GM13977 (cell line): Measurements from ENCODE around the gene B3GLCT.

Experiments used
- DNase-seq: peaks from one replicate; pipeline ENCODE4 v3.0.0; 2012; ENCODE audit warnings: low spot score
- in situ Hi-C: fragments of 300-500 bp; cut with MboI; formaldehyde crosslinking; loops from one replicate; pipeline ENCODE4 v1.12.0; 2022; ENCODE audit warnings: low sequenced_read_pairs, low pct_unique_long_range_greater_than_20kb, mixed read lengths, inconsistent platforms; ENCODE audit not compliant: unreplicated experiment
- TF ChIP-seq, protein P1 (sequence below): IDR thresholded peaks from 2 replicates; pipeline ENCODE4 v1.5.1; 2012; ENCODE audit warnings: mild to moderate bottlenecking, control low read depth; ENCODE audit not compliant: insufficient read depth; ENCODE audit errors: extremely low read depth, missing control alignments

The B3GLCT gene

DNA sequence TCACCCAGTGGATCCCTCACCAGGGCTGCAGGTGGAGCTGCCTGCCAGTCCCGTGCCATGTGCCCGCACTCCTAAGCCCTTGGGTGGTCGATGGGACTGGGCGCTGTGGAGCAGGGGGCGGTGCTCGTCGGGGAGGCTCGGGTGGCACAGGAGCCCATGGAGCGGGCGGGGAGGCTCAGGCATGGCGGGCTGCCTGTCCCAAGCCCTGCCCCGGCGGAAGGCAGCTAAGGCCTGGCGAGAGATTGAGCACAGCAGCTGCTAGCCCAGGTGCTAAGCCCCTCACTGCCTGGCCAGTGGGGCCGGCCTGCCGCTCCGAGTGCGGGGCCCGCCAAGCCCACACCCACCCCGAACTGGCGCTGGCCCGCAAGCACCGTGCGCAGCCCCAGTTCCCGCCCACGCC, 16.8 kb upstream of the B3GLCT start:
- TF ChIP-seq, protein P1, sequence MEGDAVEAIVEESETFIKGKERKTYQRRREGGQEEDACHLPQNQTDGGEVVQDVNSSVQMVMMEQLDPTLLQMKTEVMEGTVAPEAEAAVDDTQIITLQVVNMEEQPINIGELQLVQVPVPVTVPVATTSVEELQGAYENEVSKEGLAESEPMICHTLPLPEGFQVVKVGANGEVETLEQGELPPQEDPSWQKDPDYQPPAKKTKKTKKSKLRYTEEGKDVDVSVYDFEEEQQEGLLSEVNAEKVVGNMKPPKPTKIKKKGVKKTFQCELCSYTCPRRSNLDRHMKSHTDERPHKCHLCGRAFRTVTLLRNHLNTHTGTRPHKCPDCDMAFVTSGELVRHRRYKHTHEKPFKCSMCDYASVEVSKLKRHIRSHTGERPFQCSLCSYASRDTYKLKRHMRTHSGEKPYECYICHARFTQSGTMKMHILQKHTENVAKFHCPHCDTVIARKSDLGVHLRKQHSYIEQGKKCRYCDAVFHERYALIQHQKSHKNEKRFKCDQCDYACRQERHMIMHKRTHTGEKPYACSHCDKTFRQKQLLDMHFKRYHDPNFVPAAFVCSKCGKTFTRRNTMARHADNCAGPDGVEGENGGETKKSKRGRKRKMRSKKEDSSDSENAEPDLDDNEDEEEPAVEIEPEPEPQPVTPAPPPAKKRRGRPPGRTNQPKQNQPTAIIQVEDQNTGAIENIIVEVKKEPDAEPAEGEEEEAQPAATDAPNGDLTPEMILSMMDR, result no peak
- no peak for DNase-seq
- in situ Hi-C loops, result no loop called here

DNA sequence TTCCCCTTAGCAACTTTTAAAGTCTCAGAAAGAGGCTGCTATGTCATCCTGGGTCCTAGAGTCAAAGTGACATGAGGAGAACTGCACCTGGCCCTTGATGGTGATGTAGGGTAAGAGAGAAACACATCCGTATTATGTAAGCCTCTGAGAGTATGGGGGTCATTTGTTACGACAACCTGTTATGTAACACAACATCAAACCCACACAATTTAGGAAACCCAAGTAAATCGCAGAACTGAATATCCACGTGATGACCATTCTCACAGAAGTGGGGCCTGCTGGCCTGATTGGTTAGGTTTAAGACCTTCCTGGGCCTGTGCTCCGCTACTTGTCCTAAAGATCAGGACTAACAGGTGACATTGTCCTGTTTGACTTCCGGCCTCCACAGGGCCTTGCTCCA, 15.3 kb upstream of the B3GLCT start:
- TF ChIP-seq, protein P1, result no peak
- in situ Hi-C loops, result no loop called here
- DNase-seq, result no peak

DNA sequence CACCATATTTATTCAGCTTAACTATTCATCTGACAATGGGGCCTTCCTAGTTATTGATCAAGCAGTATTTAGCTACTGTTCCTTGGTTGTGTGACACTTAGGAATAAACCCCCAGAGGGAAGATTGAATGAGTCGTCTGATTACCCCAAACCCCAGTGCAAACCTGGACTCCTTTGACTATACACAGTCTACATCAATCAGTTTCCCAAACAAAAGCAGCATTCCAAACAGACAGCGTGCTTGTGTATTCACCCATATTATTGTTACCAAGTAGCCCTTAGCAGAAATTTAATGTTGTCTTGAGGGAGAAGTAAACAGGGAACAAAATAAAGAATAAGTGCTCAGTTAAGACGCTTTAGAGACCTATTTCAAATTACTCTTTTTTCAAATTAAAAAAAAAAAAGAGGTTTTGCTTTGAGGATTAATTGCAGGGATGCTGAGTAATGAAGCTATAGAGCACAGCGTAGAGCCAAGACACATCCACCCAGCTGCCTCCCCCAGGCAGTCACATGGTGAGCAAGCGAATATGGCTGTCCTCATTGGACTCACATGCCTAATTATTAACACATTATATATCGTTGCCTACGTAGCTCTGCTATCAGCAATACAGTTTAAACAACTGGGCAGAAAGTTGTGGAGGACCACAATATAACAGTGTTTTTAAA, 14.7 kb upstream of the B3GLCT start:
- TF ChIP-seq, protein P1, result no peak
- no peak for DNase-seq
- in situ Hi-C loops, result no loop called here

DNA sequence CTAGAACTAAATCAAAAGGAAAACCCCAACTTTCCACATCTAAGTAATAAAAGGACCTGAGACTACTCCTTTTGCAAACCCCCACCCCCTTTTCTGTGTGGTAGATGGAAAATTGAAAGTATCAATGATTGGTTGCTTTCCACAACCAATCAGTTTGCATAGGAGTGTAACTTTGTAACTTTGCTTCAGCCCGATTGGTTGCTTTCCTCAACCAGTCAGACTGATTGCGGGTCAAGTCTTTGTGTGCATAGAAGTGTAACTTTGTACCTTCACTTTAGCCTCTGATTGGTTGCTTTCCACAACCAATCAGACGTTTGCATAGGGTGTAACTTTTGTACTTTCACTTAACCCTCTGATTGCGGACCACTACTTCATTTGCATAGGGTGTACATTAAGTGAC, 8.0 kb upstream of the B3GLCT start:
- TF ChIP-seq, protein P1, result no peak
- in situ Hi-C loops, result no loop called here
- DNase-seq, result no peak

DNA sequence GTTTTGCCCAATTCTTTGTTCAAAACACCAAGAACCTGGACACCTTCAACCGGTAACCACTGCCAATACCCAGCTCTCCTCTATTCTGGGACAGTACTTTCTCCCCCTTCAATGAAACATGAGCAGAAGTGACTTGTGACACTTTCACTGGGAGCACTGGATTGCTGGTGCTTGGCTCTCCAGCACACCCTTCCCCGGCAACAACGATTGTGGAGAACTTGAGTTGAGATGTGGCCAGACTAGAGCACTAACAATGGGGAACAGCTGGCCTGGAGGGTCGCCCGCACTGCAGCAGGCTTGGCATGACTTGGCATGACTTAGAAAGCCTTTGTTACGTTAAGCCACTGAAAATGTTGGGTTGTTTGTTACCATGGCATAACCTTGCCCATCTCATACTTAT, 7.5 kb upstream of the B3GLCT start:
- TF ChIP-seq, protein P1, result no peak
- in situ Hi-C loops, result no loop called here
- DNase-seq, result no peak

DNA sequence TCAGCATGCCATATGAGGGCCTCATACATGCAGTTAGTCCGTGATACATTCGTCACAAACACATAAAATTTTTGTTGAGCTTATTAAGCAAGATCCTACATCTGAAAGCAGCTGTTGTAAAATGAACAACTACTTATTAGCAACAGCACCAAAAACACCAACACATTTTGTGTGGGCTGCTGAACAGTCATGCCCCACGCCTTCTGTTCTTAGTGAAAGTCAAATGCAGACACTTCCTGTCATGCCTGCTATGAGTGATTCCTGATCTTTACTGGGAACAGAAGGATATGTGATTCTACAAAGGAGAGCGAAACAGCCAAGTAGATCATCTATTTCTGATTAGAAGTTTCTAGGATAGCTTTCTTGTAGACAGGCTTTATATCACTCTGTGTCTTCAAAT, 4.2 kb upstream of the B3GLCT start:
- in situ Hi-C loops, result no loop called here
- no peak for DNase-seq
- TF ChIP-seq, protein P1, result no peak

DNA sequence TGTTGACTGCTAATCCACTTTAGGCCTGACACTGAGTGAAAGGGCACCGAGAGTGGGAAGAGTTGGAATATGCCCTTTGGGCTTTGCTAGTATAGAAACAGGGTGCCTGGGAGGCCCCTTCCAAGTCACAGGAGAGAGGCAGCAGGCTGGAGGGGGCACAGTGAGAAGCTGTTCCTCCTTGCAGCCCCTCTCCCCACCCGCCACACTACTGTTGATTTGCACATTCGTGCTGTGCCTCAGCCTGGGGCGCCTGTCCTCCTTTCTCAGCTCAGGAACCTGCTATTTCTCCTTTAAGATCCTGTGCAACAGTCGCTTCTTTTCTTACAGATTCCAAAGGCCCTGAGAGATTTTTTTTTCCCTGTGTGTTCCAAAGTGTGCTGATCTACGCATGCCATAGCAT, 2.8 kb upstream of the B3GLCT start:
- TF ChIP-seq, protein P1, result no peak
- in situ Hi-C loops, result no loop called here
- no peak for DNase-seq
